ENCODE results near the gene TNS1.
"Not testable (repeated sequence)": the region's sequence is repeated elsewhere in the genome, so short reads cannot be mapped to it uniquely, and the experiment has no call there.

Gene TNS1

GRCh38 chr2:217790681-217791392, 212.0 kb downstream of the TNS1 start:
- DNase-seq (ENCODE audit: insufficient read length, low spot score), result no peak

GRCh38 chr2:217790195-217790594, 212.6 kb downstream of the TNS1 start:
- peak; percentile 31 for FAIRE-seq
- no peak for DNase-seq (ENCODE audit: insufficient read length, low spot score)

More at GRCh38 chr2:217790681-217791392, 212.0 kb downstream of the TNS1 start:
- no peak for FAIRE-seq

DNA sequence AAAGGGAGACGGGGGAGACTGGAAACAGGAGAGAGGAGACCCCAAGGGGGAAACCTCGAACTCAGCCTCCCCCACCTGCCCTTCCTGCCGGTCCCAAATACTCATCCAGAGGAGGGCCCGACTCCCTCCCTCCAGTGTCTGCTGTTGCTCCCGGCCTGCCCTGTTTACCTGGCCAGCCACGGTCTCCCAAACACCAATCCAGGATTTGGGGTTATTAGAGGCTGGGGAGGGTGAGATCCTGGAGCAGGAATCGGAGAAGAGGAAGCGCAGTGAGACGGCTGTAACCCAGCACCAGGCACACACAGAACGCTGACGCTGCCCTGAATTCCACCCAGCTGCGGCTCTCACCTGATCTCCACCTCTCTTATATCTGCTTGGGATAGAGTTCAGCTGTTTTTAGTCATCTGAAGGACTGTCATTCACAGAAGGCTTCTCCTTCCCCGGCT, 213.0 kb downstream of the TNS1 start:
- no peak for DNase-seq (ENCODE audit: insufficient read length, low spot score)
- FAIRE-seq, result no peak

GRCh38 chr2:217789003-217789735, 213.6 kb downstream of the TNS1 start:
- DNase-seq (ENCODE audit: insufficient read length, low spot score) (peak; percentile 79), FAIRE-seq (peak; percentile 69)

DNA sequence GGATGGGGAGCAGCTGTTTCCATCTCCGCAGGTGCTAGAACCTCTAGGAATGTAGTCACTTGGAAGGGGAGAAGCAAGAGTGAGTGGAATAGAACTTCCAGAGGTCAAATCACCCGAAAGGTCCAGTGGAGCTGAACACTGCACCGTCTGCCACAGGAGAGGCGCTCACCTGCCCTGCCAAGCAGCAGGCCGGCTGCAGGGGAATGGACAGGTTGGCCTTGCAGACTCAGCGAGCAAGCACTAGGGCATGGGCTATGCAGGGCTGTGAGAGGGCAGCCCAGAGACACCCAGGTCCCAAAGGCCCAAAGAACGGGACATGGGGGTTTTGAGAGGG, 214.2 kb downstream of the TNS1 start:
- no peak for DNase-seq (ENCODE audit: insufficient read length, low spot score)
- no peak for FAIRE-seq

DNA sequence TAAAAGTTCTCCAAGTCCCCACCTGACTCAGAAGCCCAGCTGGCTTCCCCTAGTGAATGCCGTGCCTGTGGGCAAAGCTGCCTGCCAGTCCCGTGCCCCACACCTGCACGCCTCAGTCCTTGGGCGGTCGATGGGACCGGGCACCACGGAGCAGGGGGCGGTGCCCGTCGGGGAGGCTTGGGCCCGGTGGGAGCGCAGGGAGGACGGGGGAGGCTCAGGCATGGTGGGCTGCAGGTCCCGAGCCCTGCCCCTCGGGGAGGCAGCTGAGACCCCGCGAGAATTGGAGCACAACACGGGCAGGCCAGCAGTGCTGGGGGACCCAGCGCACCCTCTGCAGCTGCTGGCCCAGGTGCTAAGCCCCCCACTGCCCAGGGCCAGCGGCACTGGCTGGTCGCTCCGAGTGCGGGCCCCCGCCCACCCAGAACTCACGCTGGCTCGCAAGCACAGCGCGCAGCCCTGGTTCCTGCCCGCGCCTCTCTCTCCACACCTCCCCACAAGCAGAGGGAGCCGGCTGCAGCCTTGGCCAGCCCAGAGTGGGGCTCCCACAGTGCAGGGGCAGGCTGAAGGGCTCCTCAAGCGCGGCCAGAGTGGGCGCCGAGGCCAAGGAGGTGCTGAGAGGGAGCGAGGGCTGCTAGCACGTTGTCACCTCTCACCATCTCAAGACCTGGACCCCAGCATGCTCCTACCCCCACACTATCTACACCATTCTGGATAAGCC, 215.5 kb downstream of the TNS1 start:
- no peak for FAIRE-seq
- no peak for DNase-seq (ENCODE audit: insufficient read length, low spot score)

- not testable (repeated sequence) for FAIRE-seq; DNase-seq (ENCODE audit: insufficient read length, low spot score)
These were observed 216.2 kb downstream of the TNS1 start for GRCh38 chr2:217786560-217786959.

GRCh38 chr2:217785544-217786045, 217.2 kb downstream of the TNS1 start:
- DNase-seq (ENCODE audit: insufficient read length, low spot score) (peak; percentile 84), FAIRE-seq (peak; percentile 92)

DNA sequence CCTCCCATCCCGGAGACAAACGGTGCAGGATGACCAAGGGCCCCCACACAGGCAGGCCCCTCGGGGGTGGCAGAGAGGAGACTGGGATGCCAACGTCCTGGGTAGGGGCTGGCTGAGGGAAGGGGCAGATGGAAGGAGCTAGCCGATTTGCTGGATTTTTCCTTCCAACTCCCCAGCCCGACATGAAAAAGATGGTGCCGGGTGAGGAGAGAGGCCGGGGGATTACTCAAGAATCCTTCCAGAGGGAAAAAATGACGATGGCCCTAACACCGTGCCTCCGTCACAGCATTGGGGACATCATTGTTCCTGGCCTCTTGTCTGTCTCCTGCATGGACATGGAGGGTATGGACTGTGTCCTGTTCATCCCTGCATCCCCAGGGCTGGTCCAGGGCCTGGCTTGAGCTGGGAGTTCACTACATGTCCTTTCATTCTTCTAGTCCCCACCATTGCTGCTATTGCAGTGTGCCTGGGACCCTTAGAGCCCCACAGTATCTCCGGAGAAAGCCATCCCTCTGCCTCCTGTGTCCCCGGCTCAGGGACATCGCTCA, 217.7 kb downstream of the TNS1 start:
- FAIRE-seq, result no peak

DNA sequence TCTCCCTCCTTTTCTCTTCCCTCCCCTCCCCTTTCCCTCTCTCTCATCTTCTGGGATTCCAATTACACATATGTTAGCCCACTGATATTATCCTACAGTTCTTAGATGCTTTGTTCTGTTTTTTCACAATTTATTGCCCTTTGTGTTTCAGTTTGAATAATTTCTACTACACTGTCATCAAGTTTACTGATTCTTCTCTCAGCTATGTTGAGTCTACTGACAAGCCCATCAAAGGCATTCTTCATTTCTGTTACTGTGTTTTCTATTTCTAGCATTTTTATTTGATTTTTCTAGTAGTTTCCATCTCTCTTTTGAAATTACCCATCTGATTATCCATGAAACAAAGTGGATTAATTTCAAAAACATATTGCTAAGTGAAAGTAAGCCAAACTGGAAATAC, 219.6 kb downstream of the TNS1 start:
- FAIRE-seq (no peak), DNase-seq (ENCODE audit: insufficient read length, low spot score) (no peak)

More for the DNA sequence above, 217.7 kb downstream of the TNS1 start:
- DNase-seq (ENCODE audit: insufficient read length, low spot score), result no peak

GRCh38 chr2:217777906-217778305, 224.9 kb downstream of the TNS1 start:
- no peak for FAIRE-seq

DNA sequence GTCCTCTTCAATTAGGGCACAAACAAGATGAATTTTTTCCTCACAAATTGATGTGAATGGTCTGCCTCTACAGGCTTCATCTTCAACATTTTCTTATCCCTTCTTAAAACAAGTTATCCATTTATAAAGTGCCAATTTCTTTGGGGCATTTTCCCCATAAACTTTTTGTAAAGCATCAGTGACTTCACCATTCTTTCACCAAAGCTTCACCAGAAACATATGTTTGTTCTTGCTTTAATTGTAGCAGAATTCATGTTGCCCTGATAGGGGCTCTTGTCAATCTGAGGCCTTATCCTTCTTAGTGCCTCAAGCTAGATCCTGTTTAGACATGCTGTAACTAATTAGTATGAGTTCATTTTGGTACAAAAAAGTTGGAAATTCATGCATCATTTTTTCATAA, 226.2 kb downstream of the TNS1 start:
- no peak for FAIRE-seq
- DNase-seq (ENCODE audit: insufficient read length, low spot score), result no peak

More at GRCh38 chr2:217777906-217778305, 224.9 kb downstream of the TNS1 start:
- no peak for DNase-seq (ENCODE audit: insufficient read length, low spot score)

DNA sequence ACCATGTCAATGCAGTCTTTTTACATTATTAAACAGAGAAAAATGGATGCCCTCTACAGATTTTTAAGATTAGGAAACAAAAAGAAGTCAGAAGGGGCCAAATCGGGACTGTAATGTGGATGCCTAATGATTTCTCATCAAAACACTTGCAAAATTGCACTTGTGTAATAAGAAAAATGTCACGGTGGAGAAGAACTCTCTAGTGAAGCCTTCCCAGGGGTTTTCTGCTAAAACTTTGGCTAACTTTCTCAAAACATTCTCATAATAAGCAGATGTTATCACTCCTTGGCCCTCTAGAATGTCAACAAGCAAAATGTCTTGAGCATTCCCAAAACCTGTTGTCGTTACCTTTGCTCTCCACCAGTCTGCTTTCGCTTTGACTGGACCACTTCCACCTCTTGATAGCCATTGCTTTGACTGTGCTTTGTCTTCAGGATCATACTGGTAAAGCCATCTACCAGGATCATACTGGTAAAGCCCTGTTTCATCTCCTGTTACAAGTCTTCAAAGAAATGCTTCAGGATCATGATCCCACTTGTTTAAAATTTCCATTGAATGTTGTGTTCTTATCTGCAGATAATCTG, 226.8 kb downstream of the TNS1 start:
- FAIRE-seq, result no peak
- no peak for DNase-seq (ENCODE audit: insufficient read length, low spot score)

DNA sequence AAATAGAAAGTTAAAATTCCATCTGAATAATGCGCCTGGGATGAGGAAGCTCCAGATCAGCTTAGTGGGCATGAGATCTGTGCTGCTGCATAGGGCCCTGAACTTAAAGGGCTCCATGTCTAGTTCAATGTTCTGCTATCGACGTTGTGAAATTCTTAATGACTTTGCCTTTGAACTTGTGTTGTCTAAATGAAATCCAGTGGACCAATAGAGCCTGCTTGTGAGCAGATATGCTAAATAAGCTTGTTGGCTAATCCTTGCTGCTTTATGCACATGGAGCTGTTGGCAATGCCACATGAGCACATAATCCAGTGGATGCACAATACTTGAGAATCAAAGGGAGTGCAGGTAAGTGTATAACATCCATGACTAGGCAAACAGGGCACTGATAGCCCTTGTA, 228.6 kb downstream of the TNS1 start:
- DNase-seq (ENCODE audit: insufficient read length, low spot score), result no peak
- no peak for FAIRE-seq

DNA sequence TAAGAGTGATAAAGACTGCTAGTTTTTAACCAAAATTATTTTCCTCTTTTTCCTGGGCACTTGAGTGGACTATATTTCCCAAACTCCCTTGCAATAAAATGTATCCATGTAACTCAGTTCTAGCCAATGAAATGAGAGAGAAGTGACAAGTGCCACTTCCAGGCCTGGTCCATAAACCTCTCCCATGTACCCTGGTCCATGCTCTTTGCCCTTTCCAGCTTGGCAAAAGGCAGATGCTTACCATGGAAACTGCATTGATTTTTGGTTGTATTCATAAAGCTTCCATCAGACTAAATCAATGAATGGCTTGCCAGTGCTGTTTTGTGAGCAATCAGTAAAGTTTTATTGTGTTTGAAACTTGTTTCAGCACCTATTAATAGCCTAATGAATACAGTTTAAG, 229.3 kb downstream of the TNS1 start:
- DNase-seq (ENCODE audit: insufficient read length, low spot score), result no peak

GRCh38 chr2:217766356-217766755, 236.4 kb downstream of the TNS1 start:
- FAIRE-seq, result no peak
- no peak for DNase-seq (ENCODE audit: insufficient read length, low spot score)

More for the DNA sequence above, 229.3 kb downstream of the TNS1 start:
- no peak for FAIRE-seq

GRCh38 chr2:217761645-217762277, 241.0 kb downstream of the TNS1 start:
- DNase-seq (ENCODE audit: insufficient read length, low spot score) (no peak), FAIRE-seq (no peak)

- no peak for DNase-seq (ENCODE audit: insufficient read length, low spot score)
- no peak for FAIRE-seq
These were observed 242.8 kb downstream of the TNS1 start for GRCh38 chr2:217759991-217760390.

- DNase-seq (ENCODE audit: insufficient read length, low spot score), result no peak
- FAIRE-seq, result no peak
These were observed 245.7 kb downstream of the TNS1 start for GRCh38 chr2:217757108-217757463.
